Mesendoderm (in vitro differentiated cells): ENCODE results near the gene SUN5.

Experiments used
- DNase-seq: peaks from one replicate; pipeline ENCODE4 v3.0.0; 2013
- H2AK5ac ChIP-seq: 2 replicates; pipeline ENCODE4 v1.6.1; 2013; ENCODE audit warnings: low read length, inconsistent platforms
- H2BK120ac ChIP-seq: 2 replicates; pipeline ENCODE4 v1.6.1; 2013; ENCODE audit warnings: low read depth, mild to moderate bottlenecking, low read length, moderate library complexity, mixed read lengths
- H2BK15ac ChIP-seq: replicated peaks from 2 replicates; pipeline ENCODE4 v1.6.1; 2013; ENCODE audit warnings: low read depth, mild to moderate bottlenecking, moderate library complexity
- H2BK5ac ChIP-seq: 2 replicates; pipeline ENCODE4 v1.6.1; 2013; ENCODE audit warnings: low read length, inconsistent platforms
- H3K18ac ChIP-seq: 2 replicates; pipeline ENCODE4 v1.6.1; 2013; ENCODE audit warnings: mild to moderate bottlenecking, low read length, mixed read lengths
- H3K23ac ChIP-seq: one replicate; pipeline ENCODE4 v1.6.1; 2013; ENCODE audit warnings: low read length
- H3K27ac ChIP-seq: 2 replicates; pipeline ENCODE4 v1.5.1; 2013; ENCODE audit warnings: low read depth, mild to moderate bottlenecking, inconsistent platforms, low read length, moderate library complexity
- H3K27me3 ChIP-seq: 2 replicates; pipeline ENCODE4 v1.6.1; 2013; ENCODE audit warnings: low read length, control low read depth, mild to moderate bottlenecking, inconsistent platforms; ENCODE audit not compliant: insufficient read depth, poor library complexity
- H3K36me3 ChIP-seq: 2 replicates; pipeline ENCODE4 v1.6.1; 2013; ENCODE audit warnings: low read length, inconsistent platforms; ENCODE audit not compliant: control insufficient read depth, insufficient read depth
- H3K4ac ChIP-seq: one replicate; pipeline ENCODE4 v1.6.1; 2013; ENCODE audit warnings: low read depth, mild to moderate bottlenecking, low read length, moderate library complexity
- H3K4me1 ChIP-seq: 2 replicates; pipeline ENCODE4 v1.6.1; 2013; ENCODE audit warnings: low read depth, low read length, inconsistent platforms; ENCODE audit not compliant: control insufficient read depth
- H3K4me2 ChIP-seq: 2 replicates; pipeline ENCODE4 v1.6.1; 2013; ENCODE audit warnings: low read length
- H3K4me3 ChIP-seq: 2 replicates; pipeline ENCODE4 v1.5.1; 2013; ENCODE audit warnings: mild to moderate bottlenecking, low read length
- H3K56ac ChIP-seq: one replicate; pipeline ENCODE4 v1.6.1; 2013; ENCODE audit warnings: low read length
- H3K79me1 ChIP-seq: 2 replicates; pipeline ENCODE4 v1.6.1; 2013; ENCODE audit warnings: low read length, inconsistent platforms
- H3K79me2 ChIP-seq: 2 replicates; pipeline ENCODE4 v1.6.1; 2013; ENCODE audit warnings: mild to moderate bottlenecking, low read length; ENCODE audit not compliant: control insufficient read depth, insufficient read depth
- H3K9ac ChIP-seq: 2 replicates; pipeline ENCODE4 v1.6.1; 2013; ENCODE audit warnings: low read length, inconsistent platforms
- H4K5ac ChIP-seq: one replicate; pipeline ENCODE4 v1.6.1; 2013; ENCODE audit warnings: low read length
- H4K8ac ChIP-seq: one replicate; pipeline ENCODE4 v1.6.1; 2013; ENCODE audit warnings: low read depth, mild to moderate bottlenecking, control low read depth, low read length, moderate library complexity
- WGBS: extraction: QIAGEN DNeasy Blood & Tissue Kit; methylation state at CpG from one replicate; pipeline ENCODE4 v1.1.7; 2013; ENCODE audit warnings: low lambda C conversion rate, missing lambda C conversion rate; ENCODE audit not compliant: insufficient coverage; ENCODE audit errors: extremely low coverage; 5-methylcytosine and 5-hydroxymethylcytosine counted together

SUN5 gene

GRCh38 chr20:33002087-33002808 lies 2.0 kb downstream of the SUN5 start:
- H3K27me3 ChIP-seq: no peaks in the 10 kb centered on the region
- no peak overlapping the region for H3K4me3 ChIP-seq
- H2BK120ac ChIP-seq: no peak overlapping the region
- no peak overlapping the region for H4K8ac ChIP-seq
- H3K4me1 ChIP-seq: no peaks in the 10 kb centered on the region
- H3K23ac ChIP-seq: no peak overlapping the region
- H4K5ac ChIP-seq: no peak overlapping the region
- no peak overlapping the region for H2BK15ac ChIP-seq
- no peak overlapping the region for H3K4me2 ChIP-seq
- H3K79me1 ChIP-seq: no peaks in the 10 kb centered on the region
- H3K56ac ChIP-seq: no peak overlapping the region
- no peaks in the 10 kb centered on the region for H3K79me2 ChIP-seq
- H3K18ac ChIP-seq: no peak overlapping the region
- no peaks in the 10 kb centered on the region for H3K36me3 ChIP-seq
- no peak for DNase-seq
- H3K9ac ChIP-seq: no peak overlapping the region
- H3K4ac ChIP-seq: no peak overlapping the region
- no peak overlapping the region for H2BK5ac ChIP-seq
- H2AK5ac ChIP-seq: peak overlapping the region; percentile 16
- H3K27ac ChIP-seq: no peak overlapping the region
- WGBS: no CpG with 5 or more reads among the region's 7 CpGs

GRCh38 chr20:33000802-33001466 lies 3.3 kb downstream of the SUN5 start:
- no CpG with 5 or more reads among the region's 9 CpGs for WGBS
- no peak overlapping the region for H2BK120ac ChIP-seq
- H2BK15ac ChIP-seq: no peak overlapping the region
- H4K5ac ChIP-seq: no peak overlapping the region
- no peak overlapping the region for H3K4me2 ChIP-seq
- H3K4me1 ChIP-seq: no peaks in the 10 kb centered on the region
- H4K8ac ChIP-seq: no peak overlapping the region
- H3K79me1 ChIP-seq: no peaks in the 10 kb centered on the region
- H3K18ac ChIP-seq: no peak overlapping the region
- no peaks in the 10 kb centered on the region for H3K36me3 ChIP-seq
- DNase-seq: no peak
- H3K9ac ChIP-seq: no peak overlapping the region
- no peak overlapping the region for H2BK5ac ChIP-seq
- H3K56ac ChIP-seq: peak overlapping the region; percentile 49
- no peak overlapping the region for H3K23ac ChIP-seq
- no peak overlapping the region for H3K4me3 ChIP-seq
- H3K27me3 ChIP-seq: no peaks in the 10 kb centered on the region
- peak overlapping the region; percentile 1 for H2AK5ac ChIP-seq
- no peak overlapping the region for H3K27ac ChIP-seq
- no peaks in the 10 kb centered on the region for H3K79me2 ChIP-seq
- H3K4ac ChIP-seq: no peak overlapping the region

GRCh38 chr20:32999603-33000250 lies 4.5 kb downstream of the SUN5 start:
- H2BK15ac ChIP-seq: no peak overlapping the region
- no peaks in the 10 kb centered on the region for H3K4me1 ChIP-seq
- no peak overlapping the region for H3K27ac ChIP-seq
- no peak overlapping the region for H3K4me3 ChIP-seq
- no peak overlapping the region for H4K8ac ChIP-seq
- no peaks in the 10 kb centered on the region for H3K79me1 ChIP-seq
- H3K18ac ChIP-seq: no peak overlapping the region
- H3K23ac ChIP-seq: no peak overlapping the region
- peak overlapping the region; percentile 81 for H2AK5ac ChIP-seq
- H2BK120ac ChIP-seq: no peak overlapping the region
- no peak for DNase-seq
- no peak overlapping the region for H3K9ac ChIP-seq
- H2BK5ac ChIP-seq: peak overlapping the region; percentile 54
- H3K36me3 ChIP-seq: no peaks in the 10 kb centered on the region
- no peaks in the 10 kb centered on the region for H3K27me3 ChIP-seq
- WGBS: no CpG with 5 or more reads among the region's 9 CpGs
- no peak overlapping the region for H3K4me2 ChIP-seq
- no peak overlapping the region for H4K5ac ChIP-seq
- H3K56ac ChIP-seq: peak overlapping the region; percentile 74
- H3K79me2 ChIP-seq: no peaks in the 10 kb centered on the region
- no peak overlapping the region for H3K4ac ChIP-seq

GRCh38 chr20:32997431-32997830 lies 6.8 kb downstream of the SUN5 start:
- Histone ChIP-seq H2AK5ac (no peak overlapping the region), H3K4me3 (no peak overlapping the region), H3K4me1 (no peaks in the 10 kb centered on the region), H2BK120ac (no peak overlapping the region), H3K23ac (no peak overlapping the region), H3K27me3 (no peaks in the 10 kb centered on the region), H3K36me3 (no peaks in the 10 kb centered on the region), H3K79me1 (no peaks in the 10 kb centered on the region), H3K18ac (no peak overlapping the region), H3K4me2 (no peak overlapping the region), H3K56ac (no peak overlapping the region), H2BK5ac (no peak overlapping the region), H4K8ac (no peak overlapping the region), H3K79me2 (no peaks in the 10 kb centered on the region), H4K5ac (no peak overlapping the region), H3K9ac (no peak overlapping the region), H3K4ac (no peak overlapping the region), H3K27ac (no peak overlapping the region), H2BK15ac (no peak overlapping the region)
- WGBS: no CpG with 5 or more reads among the region's 2 CpGs
- DNase-seq: no peak

- Histone ChIP-seq H2AK5ac (no peak overlapping the region), H2BK120ac (no peak overlapping the region), H3K79me2 (no peaks in the 10 kb centered on the region), H3K18ac (no peak overlapping the region), H3K9ac (no peak overlapping the region), H4K8ac (no peak overlapping the region), H2BK15ac (no peak overlapping the region), H3K4ac (no peak overlapping the region), H3K23ac (no peak overlapping the region), H2BK5ac (no peak overlapping the region), H3K4me2 (no peak overlapping the region), H3K27me3 (no peaks in the 10 kb centered on the region), H3K56ac (no peak overlapping the region), H3K79me1 (no peaks in the 10 kb centered on the region), H3K4me1 (no peaks in the 10 kb centered on the region), H4K5ac (no peak overlapping the region), H3K36me3 (no peaks in the 10 kb centered on the region), H3K4me3 (no peak overlapping the region), H3K27ac (no peak overlapping the region)
- no peak for DNase-seq
Observed at GRCh38 chr20:32995802-32996201, 8.4 kb downstream of the SUN5 start.
